Panc1 (cell line): ENCODE measurements around the gene GRID1.

Source experiments
- CTCF ChIP-seq: fragments of 450-650 bp; IDR thresholded peaks from 2 replicates; pipeline ENCODE4 v1.5.1; 2017; ENCODE audit warnings: mild to moderate bottlenecking
- POLR2AphosphoS5 ChIP-seq: IDR thresholded peaks from 2 replicates; pipeline ENCODE4 v1.6.1; 2012; ENCODE audit warnings: mild to moderate bottlenecking, low read depth, low read length, moderate library complexity
- SIN3A ChIP-seq: IDR thresholded peaks from 2 replicates; pipeline ENCODE4 v1.6.1; 2012; ENCODE audit warnings: low read depth, mild to moderate bottlenecking, low read length, moderate library complexity, borderline replicate concordance; ENCODE audit not compliant: insufficient read depth
- TCF7L2 ChIP-seq: IDR thresholded peaks from 2 replicates; pipeline ENCODE4 v1.6.1; 2011; ENCODE audit warnings: mild to moderate bottlenecking, low read depth, low read length, inconsistent platforms
- TF ChIP-seq, protein P1 (sequence below), 2 experiments: IDR thresholded peaks; 2 replicates each; pipeline ENCODE4 v1.6.1; 2011 to 2012; ENCODE audit warnings: low read depth in 2 of 2, control low read depth in 1 of 2, low read length in 1 of 2, mild to moderate bottlenecking in 1 of 2, moderate library complexity in 1 of 2; ENCODE audit not compliant: insufficient read depth in 1 of 2

DNA sequence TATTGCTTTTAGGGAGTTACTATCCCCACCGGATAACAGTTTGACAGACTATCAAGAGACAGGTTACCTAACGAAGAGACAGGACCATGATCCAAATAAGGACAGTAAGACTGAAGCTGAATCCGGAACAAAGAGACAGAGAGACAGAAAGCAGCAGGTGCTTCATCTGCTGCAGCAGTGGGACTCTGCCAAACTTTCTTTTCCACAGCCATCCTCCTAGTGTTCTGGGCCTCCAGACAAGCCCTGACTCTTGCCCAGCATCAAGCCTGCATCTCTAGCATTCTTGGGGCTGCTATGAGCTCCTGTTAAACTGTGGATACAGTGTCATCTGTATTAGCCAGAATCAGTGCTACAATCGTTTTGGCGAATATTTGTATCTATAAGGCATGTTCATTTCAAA lies 761.7 kb downstream of the GRID1 start:
- TF ChIP-seq CTCF (no peak), SIN3A (no peak), POLR2AphosphoS5 (no peak), TCF7L2 (no peak)
- TF ChIP-seq, protein P1, sequence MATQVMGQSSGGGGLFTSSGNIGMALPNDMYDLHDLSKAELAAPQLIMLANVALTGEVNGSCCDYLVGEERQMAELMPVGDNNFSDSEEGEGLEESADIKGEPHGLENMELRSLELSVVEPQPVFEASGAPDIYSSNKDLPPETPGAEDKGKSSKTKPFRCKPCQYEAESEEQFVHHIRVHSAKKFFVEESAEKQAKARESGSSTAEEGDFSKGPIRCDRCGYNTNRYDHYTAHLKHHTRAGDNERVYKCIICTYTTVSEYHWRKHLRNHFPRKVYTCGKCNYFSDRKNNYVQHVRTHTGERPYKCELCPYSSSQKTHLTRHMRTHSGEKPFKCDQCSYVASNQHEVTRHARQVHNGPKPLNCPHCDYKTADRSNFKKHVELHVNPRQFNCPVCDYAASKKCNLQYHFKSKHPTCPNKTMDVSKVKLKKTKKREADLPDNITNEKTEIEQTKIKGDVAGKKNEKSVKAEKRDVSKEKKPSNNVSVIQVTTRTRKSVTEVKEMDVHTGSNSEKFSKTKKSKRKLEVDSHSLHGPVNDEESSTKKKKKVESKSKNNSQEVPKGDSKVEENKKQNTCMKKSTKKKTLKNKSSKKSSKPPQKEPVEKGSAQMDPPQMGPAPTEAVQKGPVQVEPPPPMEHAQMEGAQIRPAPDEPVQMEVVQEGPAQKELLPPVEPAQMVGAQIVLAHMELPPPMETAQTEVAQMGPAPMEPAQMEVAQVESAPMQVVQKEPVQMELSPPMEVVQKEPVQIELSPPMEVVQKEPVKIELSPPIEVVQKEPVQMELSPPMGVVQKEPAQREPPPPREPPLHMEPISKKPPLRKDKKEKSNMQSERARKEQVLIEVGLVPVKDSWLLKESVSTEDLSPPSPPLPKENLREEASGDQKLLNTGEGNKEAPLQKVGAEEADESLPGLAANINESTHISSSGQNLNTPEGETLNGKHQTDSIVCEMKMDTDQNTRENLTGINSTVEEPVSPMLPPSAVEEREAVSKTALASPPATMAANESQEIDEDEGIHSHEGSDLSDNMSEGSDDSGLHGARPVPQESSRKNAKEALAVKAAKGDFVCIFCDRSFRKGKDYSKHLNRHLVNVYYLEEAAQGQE (IDR thresholded peaks at IDR 0.05; ENCODE audit: insufficient read depth in 1 of 2, low read depth in 2 of 2, low read length in 1 of 2) = no peak
